ENCODE measurements around the gene ERICH2. TPM values are rescaled to one million over a fixed set of nuclear protein-coding genes. Genes with fewer than 3 reads are reported as not detected.
A peak's percentile ranks its signal among the peaks of the same experiment; 100 is the strongest.

The ERICH2 gene
- total RNA-seq, 2 donors from 2014 or later, result not detected

DNA sequence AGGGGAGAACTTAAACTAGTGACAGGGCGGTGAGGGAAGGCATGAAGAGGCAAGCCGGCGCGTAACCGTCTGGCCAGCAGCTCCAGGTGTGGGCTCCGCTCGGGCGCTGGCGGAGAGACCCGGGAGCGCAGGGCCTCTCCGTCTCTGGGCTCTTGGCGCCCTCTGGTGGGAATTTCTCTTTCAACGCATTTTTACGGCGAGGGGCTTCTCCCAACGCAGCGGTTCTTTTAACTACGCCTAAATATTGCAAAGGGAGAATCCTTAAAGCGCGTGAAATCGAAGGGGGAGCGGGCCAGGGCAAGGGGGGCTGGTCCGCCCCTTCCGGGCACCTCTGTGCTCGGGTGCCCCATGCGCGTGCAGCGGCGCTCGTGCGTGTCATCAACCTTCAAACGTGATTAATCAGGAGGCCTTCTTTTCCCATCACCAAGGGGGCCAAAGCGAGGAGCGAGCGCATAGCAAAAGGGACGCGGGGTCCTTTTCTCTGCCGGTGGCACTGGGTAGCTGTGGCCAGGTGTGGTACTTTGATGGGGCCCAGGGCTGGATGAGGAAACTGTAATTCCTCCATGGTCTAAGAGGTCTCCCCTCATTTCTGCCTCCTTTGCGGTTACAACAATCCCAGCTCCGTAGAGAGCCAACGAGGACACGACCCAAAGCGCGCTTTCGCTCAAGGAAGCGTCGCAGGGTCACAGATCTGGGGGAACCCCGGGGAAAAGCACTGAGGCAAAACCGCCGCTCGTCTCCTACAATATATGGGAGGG lies 45.7 kb downstream of the ERICH2 start:
- H3K4me3 ChIP-seq, result peak overlapping the region in 1 of 2 donors; percentile 42
- TF ChIP-seq, protein P1, sequence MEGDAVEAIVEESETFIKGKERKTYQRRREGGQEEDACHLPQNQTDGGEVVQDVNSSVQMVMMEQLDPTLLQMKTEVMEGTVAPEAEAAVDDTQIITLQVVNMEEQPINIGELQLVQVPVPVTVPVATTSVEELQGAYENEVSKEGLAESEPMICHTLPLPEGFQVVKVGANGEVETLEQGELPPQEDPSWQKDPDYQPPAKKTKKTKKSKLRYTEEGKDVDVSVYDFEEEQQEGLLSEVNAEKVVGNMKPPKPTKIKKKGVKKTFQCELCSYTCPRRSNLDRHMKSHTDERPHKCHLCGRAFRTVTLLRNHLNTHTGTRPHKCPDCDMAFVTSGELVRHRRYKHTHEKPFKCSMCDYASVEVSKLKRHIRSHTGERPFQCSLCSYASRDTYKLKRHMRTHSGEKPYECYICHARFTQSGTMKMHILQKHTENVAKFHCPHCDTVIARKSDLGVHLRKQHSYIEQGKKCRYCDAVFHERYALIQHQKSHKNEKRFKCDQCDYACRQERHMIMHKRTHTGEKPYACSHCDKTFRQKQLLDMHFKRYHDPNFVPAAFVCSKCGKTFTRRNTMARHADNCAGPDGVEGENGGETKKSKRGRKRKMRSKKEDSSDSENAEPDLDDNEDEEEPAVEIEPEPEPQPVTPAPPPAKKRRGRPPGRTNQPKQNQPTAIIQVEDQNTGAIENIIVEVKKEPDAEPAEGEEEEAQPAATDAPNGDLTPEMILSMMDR (IDR thresholded peaks at IDR 0.05), result peak; percentile 63 to 87
- no peak overlapping the region for H3K27ac ChIP-seq
- DNase-seq (ENCODE audit: low spot score), result no peak
- no peaks in the 10 kb centered on the region for H3K9me3 ChIP-seq
- peaks cover 0 to 63% of the 10 kb centered on the region in 2 donors for H3K4me1 ChIP-seq
- H3K36me3 ChIP-seq, result no peaks in the 10 kb centered on the region
- peaks cover 44 to 74% of the 10 kb centered on the region in 2 donors for H3K27me3 ChIP-seq

DNA sequence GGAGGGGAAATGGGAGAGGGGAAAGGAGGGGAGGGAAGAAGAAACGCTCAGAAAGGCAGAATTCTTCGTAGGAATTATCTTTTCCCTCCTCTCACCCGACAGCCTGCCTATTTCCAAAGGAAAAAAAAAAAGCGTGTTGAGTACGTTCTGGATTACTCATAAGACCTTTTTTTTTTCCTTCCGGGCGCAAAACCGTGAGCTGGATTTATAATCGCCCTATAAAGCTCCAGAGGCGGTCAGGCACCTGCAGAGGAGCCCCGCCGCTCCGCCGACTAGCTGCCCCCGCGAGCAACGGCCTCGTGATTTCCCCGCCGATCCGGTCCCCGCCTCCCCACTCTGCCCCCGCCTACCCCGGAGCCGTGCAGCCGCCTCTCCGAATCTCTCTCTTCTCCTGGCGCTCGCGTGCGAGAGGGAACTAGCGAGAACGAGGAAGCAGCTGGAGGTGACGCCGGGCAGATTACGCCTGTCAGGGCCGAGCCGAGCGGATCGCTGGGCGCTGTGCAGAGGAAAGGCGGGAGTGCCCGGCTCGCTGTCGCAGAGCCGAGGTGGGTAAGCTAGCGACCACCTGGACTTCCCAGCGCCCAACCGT lies 46.4 kb downstream of the ERICH2 start, which contains the start of gene GAD1:
Gene GAD1 (plus strand): TSS at position 384 of the 589 bp plus-strand sequence. CDS start 1,705 bp downstream, outside the sequence.
- no peak for DNase-seq (ENCODE audit: low spot score)
- Histone ChIP-seq H3K36me3 (no peaks in the 10 kb centered on the region), H3K27ac (no peak within 1 kb of the TSS), H3K4me1 (peaks cover 0 to 69% of the 10 kb centered on the region in 2 donors), H3K27me3 (peaks cover 51 to 81% of the 10 kb centered on the region in 2 donors), H3K4me3 (peak within 1 kb of the TSS; percentile 29 to 42), H3K9me3 (no peaks in the 10 kb centered on the region)
- TF ChIP-seq, protein P1 (IDR thresholded peaks at IDR 0.05), result no peak

DNA sequence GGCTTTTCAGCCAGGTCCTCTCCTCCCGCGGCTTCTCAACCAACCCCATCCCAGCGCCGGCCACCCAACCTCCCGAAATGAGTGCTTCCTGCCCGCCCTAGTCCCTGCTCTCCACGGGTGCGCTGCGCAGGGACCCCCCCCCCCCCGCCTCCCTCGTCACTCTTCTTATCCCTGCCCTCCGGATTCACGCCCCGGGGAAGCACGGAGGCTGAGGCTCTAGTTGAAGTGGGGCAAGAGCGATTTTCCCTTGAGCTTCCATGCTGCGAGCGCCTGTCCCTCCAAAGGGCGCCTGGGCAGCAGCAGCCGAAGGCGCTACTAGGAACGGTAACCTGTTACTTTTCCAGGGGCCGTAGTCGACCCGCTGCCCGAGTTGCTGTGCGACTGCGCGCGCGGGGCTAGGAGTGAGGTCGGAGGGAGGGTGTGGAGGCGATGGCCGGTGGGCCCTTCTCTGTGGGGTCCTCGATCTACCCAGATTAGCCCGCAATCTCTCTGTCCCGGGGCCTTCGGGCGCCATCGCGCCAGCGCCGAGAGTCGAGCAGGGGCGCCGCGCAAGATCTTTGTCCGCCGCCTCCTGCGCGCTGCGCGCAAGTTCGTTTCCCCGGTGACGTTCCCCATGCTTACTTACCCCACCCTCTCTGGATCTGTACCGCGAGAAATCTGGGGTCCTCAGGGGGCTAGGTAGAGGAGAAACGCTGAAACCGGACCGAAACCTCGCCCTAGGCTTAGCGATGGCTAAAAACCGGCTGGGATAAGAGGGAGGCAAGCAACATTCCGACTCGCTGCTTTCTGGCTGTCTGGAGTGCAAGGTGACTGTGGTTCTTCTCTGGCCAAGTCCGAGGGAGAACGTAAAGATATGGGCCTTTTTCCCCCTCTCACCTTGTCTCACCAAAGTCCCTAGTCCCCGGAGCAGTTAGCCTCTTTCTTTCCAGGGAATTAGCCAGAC lies 47.2 kb downstream of the ERICH2 start:
- no peak overlapping the region for H3K27ac ChIP-seq
- H3K36me3 ChIP-seq, result no peaks in the 10 kb centered on the region
- H3K4me1 ChIP-seq, result peaks cover 0 to 77% of the 10 kb centered on the region in 2 donors
- DNase-seq (ENCODE audit: low spot score), result no peak
- H3K9me3 ChIP-seq, result no peaks in the 10 kb centered on the region
- peak overlapping the region; percentile 29 to 42 for H3K4me3 ChIP-seq
- peaks cover 57 to 89% of the 10 kb centered on the region in 2 donors for H3K27me3 ChIP-seq
- TF ChIP-seq, protein P1 (IDR thresholded peaks at IDR 0.05), result no peak

DNA sequence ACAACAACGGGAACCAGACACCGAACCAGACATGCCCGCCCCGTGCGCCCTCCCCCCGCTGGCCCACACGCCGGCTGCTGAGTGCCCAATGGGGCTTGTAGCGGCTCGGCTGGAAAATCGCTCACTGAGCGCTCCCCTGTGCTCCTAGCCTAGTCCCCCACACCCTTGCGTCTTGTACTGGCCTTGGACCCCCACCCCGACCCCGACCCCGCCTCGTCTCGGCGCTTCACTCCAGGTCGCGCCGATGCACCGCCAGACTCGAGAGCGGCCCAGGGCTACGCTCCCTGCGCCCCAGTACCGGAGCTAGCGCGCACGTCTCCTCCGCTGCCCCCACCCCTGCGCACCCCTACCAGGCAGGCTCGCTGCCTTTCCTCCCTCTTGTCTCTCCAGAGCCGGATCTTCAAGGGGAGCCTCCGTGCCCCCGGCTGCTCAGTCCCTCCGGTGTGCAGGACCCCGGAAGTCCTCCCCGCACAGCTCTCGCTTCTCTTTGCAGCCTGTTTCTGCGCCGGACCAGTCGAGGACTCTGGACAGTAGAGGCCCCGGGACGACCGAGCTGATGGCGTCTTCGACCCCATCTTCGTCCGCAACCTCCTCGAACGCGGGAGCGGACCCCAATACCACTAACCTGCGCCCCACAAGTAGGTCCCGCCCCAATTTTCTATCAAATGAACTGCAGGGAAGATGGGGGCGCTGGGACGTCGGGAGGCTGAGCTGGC lies 48.0 kb downstream of the ERICH2 start:
- Histone ChIP-seq H3K27me3 (peaks cover 53 to 96% of the 10 kb centered on the region in 2 donors), H3K9me3 (no peaks in the 10 kb centered on the region), H3K4me3 (peak overlapping the region in 1 of 2 donors; percentile 42), H3K36me3 (no peaks in the 10 kb centered on the region), H3K27ac (no peak overlapping the region), H3K4me1 (peaks cover 0 to 83% of the 10 kb centered on the region in 2 donors)
- no peak for DNase-seq (ENCODE audit: low spot score)
- TF ChIP-seq, protein P1 (IDR thresholded peaks at IDR 0.05), result no peak
